Measurements from ENCODE around the gene XKR7. TPM values are rescaled to one million over a fixed set of nuclear protein-coding genes. Genes with fewer than 3 reads are reported as not detected.

The XKR7 gene
- total RNA-seq, 1 experiment from 2014 or later: 1.3 TPM

GRCh38 chr20:31962761-31963160, 5.2 kb upstream of the XKR7 start:
- Histone ChIP-seq H3T11ph (ENCODE audit: low read length) (no peak overlapping the region), H4K91ac (ENCODE audit: insufficient read length, low read depth, low read length) (no peak overlapping the region), H2BK5ac (ENCODE audit: insufficient read length, low read length) (no peak overlapping the region), H2BK15ac (ENCODE audit: low read depth, low read length) (no peak overlapping the region), H3K4me1 (ENCODE audit: insufficient read depth, low read length) (no peaks in the 10 kb centered on the region), H3K56ac (ENCODE audit: insufficient read length, low read depth, low read length) (no peak overlapping the region), H3K4me2 (ENCODE audit: insufficient read depth, insufficient read length, low read length) (no peak overlapping the region), H2AK5ac (ENCODE audit: insufficient read length, low read length) (no peak overlapping the region), H2BK120ac (ENCODE audit: low read depth, low read length, poor library complexity, severe bottlenecking) (no peak overlapping the region), H3K14ac (ENCODE audit: insufficient read depth, low read length) (no peak overlapping the region), H3K9me3 (ENCODE audit: control insufficient read depth, low read depth, low read length) (no peaks in the 10 kb centered on the region), H3K23ac (ENCODE audit: insufficient read length, low read depth, low read length) (no peak overlapping the region), H2BK20ac (ENCODE audit: low read depth, low read length, poor library complexity, severe bottlenecking) (no peak overlapping the region), H3K79me1 (ENCODE audit: insufficient read depth, low read depth, low read length, poor library complexity, severe bottlenecking) (no peaks in the 10 kb centered on the region), H3K23me2 (ENCODE audit: insufficient read length, low read depth, low read length, poor library complexity, severe bottlenecking) (peaks cover 3% of the 10 kb centered on the region), H2AFZ (ENCODE audit: low read length) (no peak overlapping the region), H3K18ac (ENCODE audit: insufficient read length, low read depth, low read length) (no peak overlapping the region), H3K27me3 (ENCODE audit: insufficient read depth, low read length) (no peaks in the 10 kb centered on the region), H3K4ac (ENCODE audit: low read depth, low read length) (no peak overlapping the region), H3K9ac (ENCODE audit: extremely low read depth, insufficient read length, low read length) (no peak overlapping the region), H3K27ac (ENCODE audit: insufficient read length, low read depth, low read length) (no peak overlapping the region), H4K5ac (ENCODE audit: insufficient read length, low read depth, low read length) (no peak overlapping the region), H2BK12ac (ENCODE audit: insufficient read length, low read depth, low read length) (no peak overlapping the region), H4K8ac (replicated peaks; ENCODE audit: insufficient read length, low read depth, low read length) (no peak overlapping the region), H3K79me2 (ENCODE audit: insufficient read depth, low read length) (no peaks in the 10 kb centered on the region), H4K20me1 (ENCODE audit: control insufficient read depth, insufficient read depth, insufficient read length) (no peaks in the 10 kb centered on the region)
- no peaks in the 10 kb centered on the region; a peak in 1 of 5 replicates for H3K9me3 Mint-ChIP-seq
- TF ChIP-seq, protein P1, sequence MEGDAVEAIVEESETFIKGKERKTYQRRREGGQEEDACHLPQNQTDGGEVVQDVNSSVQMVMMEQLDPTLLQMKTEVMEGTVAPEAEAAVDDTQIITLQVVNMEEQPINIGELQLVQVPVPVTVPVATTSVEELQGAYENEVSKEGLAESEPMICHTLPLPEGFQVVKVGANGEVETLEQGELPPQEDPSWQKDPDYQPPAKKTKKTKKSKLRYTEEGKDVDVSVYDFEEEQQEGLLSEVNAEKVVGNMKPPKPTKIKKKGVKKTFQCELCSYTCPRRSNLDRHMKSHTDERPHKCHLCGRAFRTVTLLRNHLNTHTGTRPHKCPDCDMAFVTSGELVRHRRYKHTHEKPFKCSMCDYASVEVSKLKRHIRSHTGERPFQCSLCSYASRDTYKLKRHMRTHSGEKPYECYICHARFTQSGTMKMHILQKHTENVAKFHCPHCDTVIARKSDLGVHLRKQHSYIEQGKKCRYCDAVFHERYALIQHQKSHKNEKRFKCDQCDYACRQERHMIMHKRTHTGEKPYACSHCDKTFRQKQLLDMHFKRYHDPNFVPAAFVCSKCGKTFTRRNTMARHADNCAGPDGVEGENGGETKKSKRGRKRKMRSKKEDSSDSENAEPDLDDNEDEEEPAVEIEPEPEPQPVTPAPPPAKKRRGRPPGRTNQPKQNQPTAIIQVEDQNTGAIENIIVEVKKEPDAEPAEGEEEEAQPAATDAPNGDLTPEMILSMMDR (conservative IDR thresholded peaks at IDR 0.05): no peak
- no peaks in the 10 kb centered on the region for H3K36me3 Mint-ChIP-seq (ENCODE audit: insufficient read depth in 1 of 3, low read depth in 3 of 3)
- H3K4me3 Mint-ChIP-seq: no peak overlapping the region
- no peak for DNase-seq
- no peak overlapping the region for H3K27ac Mint-ChIP-seq
- peaks cover 76% of the 10 kb centered on the region for H3K27me3 Mint-ChIP-seq (ENCODE audit: low read depth)
- peaks cover 9 to 24% of the 10 kb centered on the region in 2 experiments for H3K4me1 Mint-ChIP-seq
- no CpG with 5 or more reads among the region's 2 CpGs for WGBS (ENCODE audit: extremely low coverage, insufficient read length, low lambda C conversion rate)

Measured in H9 (cell line).